Stimulated activated CD8-positive, alpha-beta memory T cell treated with anti-CD3 and anti-CD28 coated beads, Interleukin-4, amount 100 ng/mL, for 24 hours (primary cell): ENCODE results near the gene ZNF521.

Experiments used
- DNase-seq: peaks from one replicate; pipeline ENCODE4 v3.0.0-alpha.2; 2020; ENCODE audit warnings: low read depth

The ZNF521 gene

DNA sequence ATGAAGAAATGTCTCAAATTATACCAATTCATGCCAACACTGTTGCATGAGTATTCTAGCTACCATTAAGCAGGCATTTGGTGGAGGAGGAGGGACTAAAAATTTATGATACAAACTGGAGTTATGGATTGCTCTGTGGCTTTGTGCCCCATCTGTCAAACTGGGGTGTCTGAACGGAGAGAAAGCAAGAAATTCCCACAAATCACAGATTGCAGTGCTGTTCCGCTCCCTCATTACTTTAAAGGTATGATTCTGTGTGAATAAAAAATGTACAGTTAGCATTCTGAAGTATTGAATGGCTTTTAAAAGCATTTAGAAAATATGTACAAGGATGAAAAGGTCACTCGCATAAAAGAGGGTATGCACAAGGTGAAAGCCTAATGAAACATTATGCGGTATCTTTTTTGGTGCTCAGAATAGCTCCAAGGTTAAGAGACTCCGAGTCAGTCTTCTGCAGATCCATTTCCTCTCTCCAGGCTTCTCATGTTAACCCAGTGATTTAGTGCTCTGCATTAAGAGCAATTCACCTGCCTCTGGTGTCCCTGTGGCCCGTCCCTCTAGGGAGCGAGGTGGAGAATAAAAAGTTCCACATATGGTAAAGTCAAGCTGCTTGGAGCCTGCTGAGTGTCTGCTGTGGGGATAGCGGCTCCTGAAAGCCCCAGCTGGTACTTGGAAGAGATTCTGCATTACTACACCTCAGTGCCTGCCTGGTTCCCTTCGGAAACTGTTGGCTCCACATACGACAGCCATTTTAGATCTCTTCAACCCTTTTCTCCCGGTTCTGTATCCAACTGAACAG lies 184.2 kb downstream of the ZNF521 start:
- DNase-seq: no peak

- DNase-seq: no peak
Observed at GRCh38 chr18:25166113-25166512, 185.9 kb downstream of the ZNF521 start.

- DNase-seq: no peak
Observed at GRCh38 chr18:25164848-25165811, 186.8 kb downstream of the ZNF521 start.

DNA sequence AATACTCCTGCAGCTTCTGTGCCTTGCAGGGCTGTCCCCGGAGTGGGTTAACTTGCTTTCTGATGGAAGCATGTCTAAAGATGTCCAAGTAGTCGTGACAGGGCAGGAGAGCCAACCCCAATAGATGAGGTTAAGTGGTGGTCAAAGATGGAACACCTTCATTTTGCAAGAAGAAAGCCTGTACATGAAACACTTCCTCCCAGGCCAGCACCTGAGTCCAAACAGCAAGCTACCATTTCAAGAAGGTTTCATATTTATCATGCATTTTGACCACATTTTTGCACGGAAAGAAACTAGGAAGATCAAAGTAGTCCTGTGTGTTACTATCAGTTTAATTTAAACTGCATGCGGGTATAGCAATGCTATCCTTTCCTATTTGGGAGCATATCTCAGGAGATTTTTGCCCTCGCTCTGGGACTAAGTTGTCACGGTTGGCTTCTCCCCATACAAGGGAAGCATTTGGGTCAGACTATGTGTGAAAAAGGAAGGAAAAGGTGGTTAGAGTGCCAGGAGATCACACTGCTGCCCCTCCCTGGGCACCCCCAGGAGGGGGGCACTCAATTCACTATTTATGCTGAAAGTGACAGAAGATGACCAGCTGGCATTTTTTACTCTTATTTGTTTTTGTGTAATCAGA lies 187.6 kb downstream of the ZNF521 start:
- no peak for DNase-seq

- no peak for DNase-seq
Observed at GRCh38 chr18:25153426-25153825, 198.5 kb downstream of the ZNF521 start.

GRCh38 chr18:25147877-25148488 lies 204.0 kb downstream of the ZNF521 start:
- DNase-seq: no peak

DNA sequence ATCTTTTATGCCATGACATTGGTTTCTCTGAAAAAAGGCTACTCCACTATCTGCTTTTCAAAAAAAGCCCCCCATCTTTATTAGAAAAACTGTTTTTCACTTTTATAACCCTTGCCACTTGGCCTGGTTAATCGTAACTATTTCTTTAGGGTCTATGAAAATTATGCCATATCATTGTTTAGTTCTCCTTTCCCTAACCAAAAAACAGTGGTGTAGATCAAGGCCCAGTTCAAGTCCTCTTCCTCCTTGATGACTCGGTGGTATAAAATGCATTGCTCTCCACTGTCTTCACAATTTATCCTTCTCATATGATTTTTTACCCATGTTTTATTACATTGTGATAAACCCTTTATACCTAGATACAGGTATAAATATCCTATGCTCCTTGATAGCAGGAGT lies 205.5 kb downstream of the ZNF521 start:
- DNase-seq: no peak

DNA sequence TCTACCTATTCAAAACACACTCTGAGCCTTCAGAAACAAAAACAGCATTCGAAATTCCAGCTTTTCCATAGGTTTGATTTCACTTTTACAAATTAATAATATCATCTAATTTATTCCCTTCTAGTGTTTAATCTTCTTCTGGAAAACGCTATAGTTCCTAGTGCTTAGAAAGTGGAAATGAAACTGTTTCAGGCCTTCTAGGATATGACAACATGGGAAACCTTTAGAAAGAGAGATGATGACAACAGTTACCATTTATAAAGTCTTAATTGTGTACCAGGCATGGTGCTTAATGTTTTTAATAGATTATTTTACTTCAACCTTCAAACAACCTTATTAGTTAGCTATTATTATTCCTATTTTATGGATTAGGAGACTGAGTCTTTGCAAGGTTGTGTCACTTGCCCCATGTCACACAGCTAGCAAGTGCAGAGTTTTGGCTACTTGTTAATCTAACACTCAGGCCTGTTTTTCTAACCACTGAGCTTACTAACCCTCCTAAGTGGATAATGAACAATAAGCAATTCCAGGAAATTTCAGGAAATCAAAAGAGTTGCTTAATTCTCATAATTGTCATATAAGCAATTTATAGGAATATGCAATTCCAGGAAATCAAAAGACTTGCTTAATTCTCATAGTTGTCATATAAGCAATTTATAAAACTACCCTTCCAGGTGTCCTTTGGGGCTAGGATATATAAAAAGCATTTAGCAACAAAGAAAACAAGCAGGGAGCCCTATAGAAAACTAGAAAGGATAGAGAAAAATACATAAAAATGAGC lies 206.0 kb downstream of the ZNF521 start:
- no peak for DNase-seq

DNA sequence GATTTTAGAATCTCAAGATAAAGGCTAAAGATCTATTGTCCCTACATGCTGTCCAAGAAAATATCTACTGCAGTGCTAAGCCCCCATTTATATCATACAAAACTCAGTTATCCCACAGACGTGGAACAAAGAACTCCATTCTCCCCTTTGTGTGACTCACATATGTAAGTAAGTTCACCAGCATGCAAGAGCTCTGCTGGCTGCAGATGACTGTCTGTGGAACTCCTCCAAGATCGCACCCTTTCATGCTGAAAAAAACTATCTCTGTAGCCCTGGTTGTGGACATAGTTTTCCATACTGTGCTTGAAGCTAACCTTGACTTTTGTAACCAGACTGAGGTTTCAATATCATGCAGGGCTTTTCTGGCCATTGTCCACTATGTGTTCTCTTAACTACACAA lies 207.1 kb downstream of the ZNF521 start:
- no peak for DNase-seq

GRCh38 chr18:25141886-25142285 lies 210.1 kb downstream of the ZNF521 start:
- DNase-seq: no peak

GRCh38 chr18:25141399-25141798 lies 210.6 kb downstream of the ZNF521 start:
- no peak for DNase-seq

- DNase-seq: no peak
Observed at GRCh38 chr18:25140962-25141308, 211.0 kb downstream of the ZNF521 start.

- DNase-seq: no peak
Observed at GRCh38 chr18:25140124-25140961, 211.6 kb downstream of the ZNF521 start.

- DNase-seq: no peak
Observed at GRCh38 chr18:25137197-25137472, 214.8 kb downstream of the ZNF521 start.

DNA sequence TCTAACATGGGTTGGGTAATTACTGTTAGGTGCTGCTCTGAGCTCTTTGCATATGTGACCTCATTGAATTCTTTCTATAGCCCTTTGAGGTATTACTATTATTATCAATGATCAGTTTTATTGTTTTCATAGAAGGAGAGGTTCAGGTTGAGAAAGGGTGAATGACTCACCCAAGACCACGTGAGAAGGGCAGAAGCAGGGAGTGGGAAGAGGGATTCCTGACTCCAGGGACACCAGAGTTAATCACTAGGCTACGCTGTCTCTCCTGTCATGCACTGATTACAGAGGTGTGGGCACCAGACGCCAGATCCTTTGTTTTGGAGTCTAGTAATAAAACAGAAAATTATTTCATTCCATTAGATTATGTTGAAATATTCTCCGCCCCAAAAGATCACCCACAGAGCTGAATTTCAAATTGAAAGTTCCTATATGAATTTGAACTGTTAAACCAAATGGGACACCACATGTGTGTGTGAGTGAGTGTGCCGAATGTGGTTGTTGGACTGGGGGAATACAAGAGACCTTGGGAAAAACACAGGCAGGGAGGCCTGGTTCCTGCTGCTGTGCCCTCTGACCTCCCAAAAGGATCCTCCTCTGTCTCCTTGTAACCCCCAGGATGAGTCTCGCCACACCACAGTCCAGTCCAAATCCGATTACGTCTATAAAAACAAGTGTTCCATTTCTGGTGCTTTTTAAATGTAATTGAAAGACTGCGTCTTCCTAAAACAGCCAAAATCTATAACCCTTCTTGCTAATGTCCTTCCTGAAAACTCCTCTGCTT lies 215.4 kb downstream of the ZNF521 start:
- no peak for DNase-seq

GRCh38 chr18:25134861-25135260 lies 217.1 kb downstream of the ZNF521 start:
- DNase-seq: no peak

GRCh38 chr18:25133879-25134278 lies 218.1 kb downstream of the ZNF521 start:
- no peak for DNase-seq

GRCh38 chr18:25132786-25133496 lies 219.0 kb downstream of the ZNF521 start:
- DNase-seq: no peak

GRCh38 chr18:25126751-25127150 lies 225.2 kb downstream of the ZNF521 start:
- no peak for DNase-seq
